ENCODE measurements around the gene SPDYE6. TPM values are rescaled to one million over a fixed set of nuclear protein-coding genes. Genes with fewer than 3 reads are reported as not detected.

SPDYE6 gene
- total RNA-seq, 1 experiment from 2014 or later = not detected

DNA sequence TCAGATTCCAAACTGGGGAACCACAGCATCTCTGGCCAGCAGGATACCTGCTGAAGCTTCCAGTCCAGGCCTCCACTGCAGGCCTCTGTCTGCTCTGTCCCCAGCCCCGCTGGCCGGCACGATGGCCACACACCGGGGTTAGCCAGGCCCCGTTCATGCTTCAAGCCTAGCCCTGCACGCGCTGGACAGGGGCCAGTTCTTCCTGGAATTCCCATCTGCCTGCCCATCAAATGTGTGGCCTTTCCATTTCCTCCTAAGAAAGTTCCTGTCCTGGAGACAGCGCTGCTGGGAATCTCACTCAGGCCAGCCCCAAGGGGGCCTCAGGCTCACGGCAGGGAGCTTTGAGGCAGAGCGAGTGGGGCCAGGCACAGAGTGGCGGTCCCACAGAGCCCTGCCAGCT lies 51.6 kb downstream of the SPDYE6 start:
- POLR2A ChIA-PET = no interaction called here
- no peak overlapping the region for H3K4me3 ChIP-seq (replicated peaks in 1 of 2; ENCODE audit: low read depth in 1 of 2, low read length in 2 of 2)
- intact Hi-C loops (cut with micrococcal nuclease) = no loop called here
- no peak overlapping the region for H3K9ac ChIP-seq (ENCODE audit: low read length)
- DNase-seq (ENCODE audit: low read depth, low spot score) (no peak), ATAC-seq (no peak)
- RAD21 ChIA-PET (ENCODE audit: low non-redundant PET in 1 of 2, low total read pairs in 2 of 2, uncharacterized antibody in 2 of 2, unreplicated experiment in 2 of 2) = no interaction called here
- H4K20me1 ChIP-seq (ENCODE audit: insufficient read depth) = no peaks in the 10 kb centered on the region
- no peaks in the 10 kb centered on the region for H3K79me2 ChIP-seq (ENCODE audit: insufficient read depth, low read length)
- H3K36me3 ChIP-seq (ENCODE audit: control insufficient read depth in 1 of 2, insufficient read depth in 2 of 2, low read length in 2 of 2) = no peaks in the 10 kb centered on the region
- H3K4me2 ChIP-seq (ENCODE audit: low read length) = no peak overlapping the region
- H3K9me3 ChIP-seq (ENCODE audit: control insufficient read depth in 1 of 2, insufficient read depth in 1 of 2, low read depth in 1 of 2, low read length in 2 of 2) = no peaks in the 10 kb centered on the region
- H2AFZ ChIP-seq (ENCODE audit: low read depth, low read length, poor library complexity, severe bottlenecking) = no peak overlapping the region
- no peaks in the 10 kb centered on the region for H3K9me2 ChIP-seq (ENCODE audit: insufficient read depth)
- H3K4me1 ChIP-seq (ENCODE audit: control insufficient read depth in 1 of 2, insufficient read depth in 2 of 2, low read length in 2 of 2) = no peaks in the 10 kb centered on the region; a peak in 1 of 4 replicates
- CTCF ChIA-PET = no interaction called here
- TF ChIP-seq SRF (IDR thresholded peaks at IDR 0.05; ENCODE audit: low read depth) (no peak), EGR1 (IDR thresholded peaks at IDR 0.05; ENCODE audit: low read depth) (no peak), TCF7L2 (IDR thresholded peaks at IDR 0.05; ENCODE audit: borderline replicate concordance, extremely low read depth, insufficient read depth, insufficient read length) (no peak), FOSL1 (IDR thresholded peaks at IDR 0.05; ENCODE audit: low read depth) (no peak), ZNF274 (IDR thresholded peaks at IDR 0.05; ENCODE audit: low read depth, low read length) (no peak), JUND (IDR thresholded peaks at IDR 0.05) (no peak), EZH2phosphoT487 (IDR thresholded peaks at IDR 0.05; ENCODE audit: borderline replicate concordance) (no peak), YY1 (IDR thresholded peaks at IDR 0.05; ENCODE audit: extremely low read depth, insufficient replicate concordance, low read depth, low read length) (no peak), SIN3A (IDR thresholded peaks at IDR 0.05; ENCODE audit: low read depth) (no peak)
- TF ChIP-seq, protein P1, sequence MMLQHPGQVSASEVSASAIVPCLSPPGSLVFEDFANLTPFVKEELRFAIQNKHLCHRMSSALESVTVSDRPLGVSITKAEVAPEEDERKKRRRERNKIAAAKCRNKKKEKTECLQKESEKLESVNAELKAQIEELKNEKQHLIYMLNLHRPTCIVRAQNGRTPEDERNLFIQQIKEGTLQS (IDR thresholded peaks at IDR 0.05) = no peak
- H3K27me3 ChIP-seq (ENCODE audit: insufficient read depth, low read length) = no peaks in the 10 kb centered on the region
- H3K27ac ChIP-seq (ENCODE audit: low read depth, low read length) = no peak overlapping the region
- no TSS peak for BruUV-seq (replicated peaks)

DNA sequence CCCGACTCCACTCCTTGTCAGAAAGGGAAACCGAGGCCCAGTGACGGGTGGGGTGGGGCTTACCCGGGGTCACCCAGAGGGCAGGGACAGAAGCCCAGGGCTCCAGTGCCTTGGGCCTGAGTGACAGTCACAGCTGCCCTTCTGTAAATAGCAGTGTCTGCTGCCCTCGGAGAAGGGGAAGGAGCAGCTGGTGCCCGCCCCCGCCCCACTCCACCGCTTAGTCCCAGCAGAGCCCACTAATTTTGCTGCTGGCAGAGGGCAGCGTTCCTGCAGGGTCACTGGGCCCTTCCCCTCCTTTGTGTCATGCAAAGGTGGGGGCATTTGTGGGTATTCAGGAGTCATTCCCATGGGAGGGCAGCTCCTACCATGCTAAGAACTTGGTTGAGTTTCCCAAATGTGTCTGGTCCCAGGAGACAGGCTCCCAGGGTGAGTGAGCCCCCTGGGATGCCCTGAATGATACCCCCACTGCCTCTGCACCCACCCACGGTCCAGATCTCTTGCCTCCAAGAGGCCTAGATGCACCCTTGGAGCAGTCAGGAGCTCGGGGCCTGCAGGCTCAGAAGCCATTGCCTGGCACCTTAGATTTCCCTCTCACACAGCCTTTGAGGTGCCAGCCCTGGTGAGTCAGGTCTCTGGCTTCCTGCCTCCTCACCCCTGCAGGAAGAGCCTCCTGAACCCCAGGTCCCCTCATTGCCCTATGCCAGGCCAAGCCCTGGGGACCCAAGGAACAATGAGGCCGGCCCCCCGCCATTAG lies 52.4 kb downstream of the SPDYE6 start:
- H3K79me2 ChIP-seq (ENCODE audit: insufficient read depth, low read length) = no peaks in the 10 kb centered on the region
- no peak overlapping the region for H2AFZ ChIP-seq (ENCODE audit: low read depth, low read length, poor library complexity, severe bottlenecking)
- H4K20me1 ChIP-seq (ENCODE audit: insufficient read depth) = no peaks in the 10 kb centered on the region
- H3K9me3 ChIP-seq (ENCODE audit: control insufficient read depth in 1 of 2, insufficient read depth in 1 of 2, low read depth in 1 of 2, low read length in 2 of 2) = no peaks in the 10 kb centered on the region
- POLR2A ChIA-PET = no interaction called here
- CTCF ChIA-PET = no interaction called here
- TF ChIP-seq, protein P2, sequence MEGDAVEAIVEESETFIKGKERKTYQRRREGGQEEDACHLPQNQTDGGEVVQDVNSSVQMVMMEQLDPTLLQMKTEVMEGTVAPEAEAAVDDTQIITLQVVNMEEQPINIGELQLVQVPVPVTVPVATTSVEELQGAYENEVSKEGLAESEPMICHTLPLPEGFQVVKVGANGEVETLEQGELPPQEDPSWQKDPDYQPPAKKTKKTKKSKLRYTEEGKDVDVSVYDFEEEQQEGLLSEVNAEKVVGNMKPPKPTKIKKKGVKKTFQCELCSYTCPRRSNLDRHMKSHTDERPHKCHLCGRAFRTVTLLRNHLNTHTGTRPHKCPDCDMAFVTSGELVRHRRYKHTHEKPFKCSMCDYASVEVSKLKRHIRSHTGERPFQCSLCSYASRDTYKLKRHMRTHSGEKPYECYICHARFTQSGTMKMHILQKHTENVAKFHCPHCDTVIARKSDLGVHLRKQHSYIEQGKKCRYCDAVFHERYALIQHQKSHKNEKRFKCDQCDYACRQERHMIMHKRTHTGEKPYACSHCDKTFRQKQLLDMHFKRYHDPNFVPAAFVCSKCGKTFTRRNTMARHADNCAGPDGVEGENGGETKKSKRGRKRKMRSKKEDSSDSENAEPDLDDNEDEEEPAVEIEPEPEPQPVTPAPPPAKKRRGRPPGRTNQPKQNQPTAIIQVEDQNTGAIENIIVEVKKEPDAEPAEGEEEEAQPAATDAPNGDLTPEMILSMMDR (IDR thresholded peaks at IDR 0.05 in 2 of 3, conservative IDR thresholded peaks at IDR 0.05 in 1 of 3; ENCODE audit: borderline replicate concordance in 1 of 3, insufficient read depth in 1 of 3, low read depth in 2 of 3, low read length in 2 of 3) = no peak
- TF ChIP-seq ZNF274 (IDR thresholded peaks at IDR 0.05; ENCODE audit: low read depth, low read length) (no peak), JUND (IDR thresholded peaks at IDR 0.05) (no peak), RAD21 (IDR thresholded peaks at IDR 0.05; ENCODE audit: low read depth) (no peak), EZH2 (IDR thresholded peaks at IDR 0.05) (no peak), POLR2A (IDR thresholded peaks at IDR 0.05; ENCODE audit: borderline replicate concordance, extremely low read depth, insufficient read depth, insufficient read length) (no peak), CEBPB (IDR thresholded peaks at IDR 0.05; ENCODE audit: low read depth) (no peak), FOSL1 (IDR thresholded peaks at IDR 0.05; ENCODE audit: low read depth) (no peak), SRF (IDR thresholded peaks at IDR 0.05; ENCODE audit: low read depth) (no peak)
- TF ChIP-seq, protein P3, sequence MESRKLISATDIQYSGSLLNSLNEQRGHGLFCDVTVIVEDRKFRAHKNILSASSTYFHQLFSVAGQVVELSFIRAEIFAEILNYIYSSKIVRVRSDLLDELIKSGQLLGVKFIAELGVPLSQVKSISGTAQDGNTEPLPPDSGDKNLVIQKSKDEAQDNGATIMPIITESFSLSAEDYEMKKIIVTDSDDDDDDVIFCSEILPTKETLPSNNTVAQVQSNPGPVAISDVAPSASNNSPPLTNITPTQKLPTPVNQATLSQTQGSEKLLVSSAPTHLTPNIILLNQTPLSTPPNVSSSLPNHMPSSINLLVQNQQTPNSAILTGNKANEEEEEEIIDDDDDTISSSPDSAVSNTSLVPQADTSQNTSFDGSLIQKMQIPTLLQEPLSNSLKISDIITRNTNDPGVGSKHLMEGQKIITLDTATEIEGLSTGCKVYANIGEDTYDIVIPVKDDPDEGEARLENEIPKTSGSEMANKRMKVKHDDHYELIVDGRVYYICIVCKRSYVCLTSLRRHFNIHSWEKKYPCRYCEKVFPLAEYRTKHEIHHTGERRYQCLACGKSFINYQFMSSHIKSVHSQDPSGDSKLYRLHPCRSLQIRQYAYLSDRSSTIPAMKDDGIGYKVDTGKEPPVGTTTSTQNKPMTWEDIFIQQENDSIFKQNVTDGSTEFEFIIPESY (IDR thresholded peaks at IDR 0.05; ENCODE audit: extremely low read depth, insufficient replicate concordance, low read length) = no peak
- intact Hi-C loops (cut with micrococcal nuclease) = no loop called here
- no TSS peak for BruUV-seq (replicated peaks)
- H3K4me2 ChIP-seq (ENCODE audit: low read length) = no peak overlapping the region
- no peaks in the 10 kb centered on the region; a peak in 1 of 4 replicates for H3K4me1 ChIP-seq (ENCODE audit: control insufficient read depth in 1 of 2, insufficient read depth in 2 of 2, low read length in 2 of 2)
- H3K36me3 ChIP-seq (ENCODE audit: control insufficient read depth in 1 of 2, insufficient read depth in 2 of 2, low read length in 2 of 2) = no peaks in the 10 kb centered on the region
- no peaks in the 10 kb centered on the region for H3K27me3 ChIP-seq (ENCODE audit: insufficient read depth, low read length)
- no peak overlapping the region for H3K27ac ChIP-seq (ENCODE audit: low read depth, low read length)
- ATAC-seq (no peak), DNase-seq (ENCODE audit: low read depth, low spot score) (no peak)
- RAD21 ChIA-PET (ENCODE audit: low non-redundant PET in 1 of 2, low total read pairs in 2 of 2, uncharacterized antibody in 2 of 2, unreplicated experiment in 2 of 2) = no interaction called here
- H3K4me3 ChIP-seq (replicated peaks in 1 of 2; ENCODE audit: low read depth in 1 of 2, low read length in 2 of 2) = no peak overlapping the region
- H3K9me2 ChIP-seq (ENCODE audit: insufficient read depth) = no peaks in the 10 kb centered on the region
- no peak overlapping the region for H3K9ac ChIP-seq (ENCODE audit: low read length)
